ENCODE results near the gene CACNA1G.

The CACNA1G gene

DNA sequence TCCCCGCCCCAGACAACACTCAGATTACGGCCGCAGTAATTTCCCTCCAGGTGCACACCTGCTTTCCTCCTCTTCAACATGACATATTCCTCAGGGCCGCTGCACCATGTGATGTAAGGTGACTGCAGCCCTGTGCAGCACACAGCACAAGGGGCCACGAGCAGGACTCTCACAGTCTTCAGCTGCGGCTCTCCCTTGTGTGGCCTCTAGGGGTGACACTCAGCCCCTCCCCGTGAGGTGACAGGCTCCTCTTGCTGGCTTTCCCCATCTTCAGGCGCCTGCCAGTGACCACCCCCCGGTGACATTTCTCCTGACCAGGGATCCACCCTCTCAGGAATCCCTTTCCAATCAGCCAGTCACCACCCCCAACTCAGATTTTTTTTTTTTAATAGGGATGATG, 42.8 kb downstream of the CACNA1G start:
- H3K27ac ChIP-seq (ENCODE audit: low read length) = no peak overlapping the region
- H3K9me3 ChIP-seq (ENCODE audit: insufficient read depth, low read length, severe bottlenecking) = no peaks in the 10 kb centered on the region
- no peaks in the 10 kb centered on the region for H3K4me1 ChIP-seq (ENCODE audit: insufficient read depth, low read length)
- no peak overlapping the region for H2AFZ ChIP-seq (ENCODE audit: low read depth, low read length)
- no peak overlapping the region for H3K4me3 ChIP-seq (ENCODE audit: low read depth in 1 of 2, low read length in 2 of 2)
- no peaks in the 10 kb centered on the region for H3K79me2 ChIP-seq (ENCODE audit: insufficient read depth, low read length)
- no peak overlapping the region for H3K4me2 ChIP-seq (ENCODE audit: insufficient read depth, low read length)
- H4K20me1 ChIP-seq (ENCODE audit: insufficient read depth, low read length) = no peaks in the 10 kb centered on the region
- no peak for TF ChIP-seq EZH2 (IDR thresholded peaks at IDR 0.05; ENCODE audit: borderline replicate concordance, low read depth, low read length, severe bottlenecking)
- TF ChIP-seq, protein P1, sequence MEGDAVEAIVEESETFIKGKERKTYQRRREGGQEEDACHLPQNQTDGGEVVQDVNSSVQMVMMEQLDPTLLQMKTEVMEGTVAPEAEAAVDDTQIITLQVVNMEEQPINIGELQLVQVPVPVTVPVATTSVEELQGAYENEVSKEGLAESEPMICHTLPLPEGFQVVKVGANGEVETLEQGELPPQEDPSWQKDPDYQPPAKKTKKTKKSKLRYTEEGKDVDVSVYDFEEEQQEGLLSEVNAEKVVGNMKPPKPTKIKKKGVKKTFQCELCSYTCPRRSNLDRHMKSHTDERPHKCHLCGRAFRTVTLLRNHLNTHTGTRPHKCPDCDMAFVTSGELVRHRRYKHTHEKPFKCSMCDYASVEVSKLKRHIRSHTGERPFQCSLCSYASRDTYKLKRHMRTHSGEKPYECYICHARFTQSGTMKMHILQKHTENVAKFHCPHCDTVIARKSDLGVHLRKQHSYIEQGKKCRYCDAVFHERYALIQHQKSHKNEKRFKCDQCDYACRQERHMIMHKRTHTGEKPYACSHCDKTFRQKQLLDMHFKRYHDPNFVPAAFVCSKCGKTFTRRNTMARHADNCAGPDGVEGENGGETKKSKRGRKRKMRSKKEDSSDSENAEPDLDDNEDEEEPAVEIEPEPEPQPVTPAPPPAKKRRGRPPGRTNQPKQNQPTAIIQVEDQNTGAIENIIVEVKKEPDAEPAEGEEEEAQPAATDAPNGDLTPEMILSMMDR (IDR thresholded peaks at IDR 0.05; ENCODE audit: borderline replicate concordance, extremely low read depth, low read length, poor library complexity, severe bottlenecking) = peak; percentile 38
- peaks cover 3% of the 10 kb centered on the region for H3K27me3 ChIP-seq (ENCODE audit: insufficient read depth, low read length, poor library complexity)
- H3K36me3 ChIP-seq (ENCODE audit: insufficient read depth, low read length) = no peaks in the 10 kb centered on the region
- H3K9ac ChIP-seq (ENCODE audit: low read depth, low read length) = no peak overlapping the region
- no peak for DNase-seq
- peak; percentile 63; the same call in 1 of the 3 replicates for ATAC-seq (ENCODE audit: insufficient read depth, low read depth)

DNA sequence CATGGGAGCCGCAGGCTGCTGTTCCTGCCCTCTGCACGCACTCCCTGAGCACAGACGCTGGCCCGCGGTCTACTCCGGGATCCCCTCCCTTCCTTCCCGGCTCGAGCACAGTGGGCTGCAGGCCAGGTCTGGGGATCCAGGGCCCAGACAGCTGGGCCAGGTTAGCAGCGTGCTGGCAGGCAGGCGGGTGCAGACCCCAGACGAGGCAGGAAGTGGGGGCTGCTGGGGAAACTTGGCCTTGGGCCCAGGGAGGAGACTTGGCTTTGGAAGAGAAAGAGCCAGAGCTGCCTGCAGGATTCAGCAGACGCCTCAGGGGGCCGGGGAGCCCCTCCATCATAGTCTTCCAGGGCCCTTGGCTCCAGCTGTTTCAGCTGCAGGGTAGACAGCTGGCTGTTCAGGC, 44.0 kb downstream of the CACNA1G start:
- Histone ChIP-seq H3K27me3 (ENCODE audit: insufficient read depth, low read length, poor library complexity) (peaks cover 12% of the 10 kb centered on the region), H3K27ac (ENCODE audit: low read length) (no peak overlapping the region), H3K9me3 (ENCODE audit: insufficient read depth, low read length, severe bottlenecking) (no peaks in the 10 kb centered on the region), H3K9ac (ENCODE audit: low read depth, low read length) (no peak overlapping the region), H2AFZ (ENCODE audit: low read depth, low read length) (no peak overlapping the region), H3K4me2 (ENCODE audit: insufficient read depth, low read length) (no peak overlapping the region), H3K79me2 (ENCODE audit: insufficient read depth, low read length) (no peaks in the 10 kb centered on the region), H3K36me3 (ENCODE audit: insufficient read depth, low read length) (no peaks in the 10 kb centered on the region), H3K4me1 (ENCODE audit: insufficient read depth, low read length) (no peaks in the 10 kb centered on the region), H4K20me1 (ENCODE audit: insufficient read depth, low read length) (no peaks in the 10 kb centered on the region), H3K4me3 (ENCODE audit: low read depth in 1 of 2, low read length in 2 of 2) (no peak overlapping the region)
- peak; percentile 33 for DNase-seq
- ATAC-seq (ENCODE audit: insufficient read depth, low read depth) = peak; percentile 68
- no peak for TF ChIP-seq EZH2 (IDR thresholded peaks at IDR 0.05; ENCODE audit: borderline replicate concordance, low read depth, low read length, severe bottlenecking)
- TF ChIP-seq, protein P1 (IDR thresholded peaks at IDR 0.05; ENCODE audit: borderline replicate concordance, extremely low read depth, low read length, poor library complexity, severe bottlenecking) = no peak

DNA sequence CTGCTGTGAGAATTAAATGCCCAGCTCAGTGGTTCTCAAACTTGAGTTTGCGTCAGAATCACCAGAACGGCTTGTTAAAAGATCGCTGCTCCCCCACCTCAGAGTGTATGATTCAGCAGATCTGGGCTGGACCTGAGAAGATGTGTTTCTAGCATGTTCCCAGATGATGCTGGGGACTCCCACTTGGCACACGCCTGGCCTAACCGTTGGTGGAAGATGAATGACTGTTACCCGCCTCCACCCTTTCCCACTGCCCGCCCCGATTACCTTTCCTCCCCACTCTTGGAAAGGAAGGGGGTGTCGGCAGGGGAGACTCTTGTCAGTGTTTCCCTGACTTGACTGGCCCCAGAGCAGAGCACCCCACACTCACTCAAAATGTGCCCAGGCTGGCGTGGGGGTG, 44.9 kb downstream of the CACNA1G start:
- H3K27ac ChIP-seq (ENCODE audit: low read length) = no peak overlapping the region
- H3K27me3 ChIP-seq (ENCODE audit: insufficient read depth, low read length, poor library complexity) = peaks cover 13% of the 10 kb centered on the region
- no peaks in the 10 kb centered on the region for H3K4me1 ChIP-seq (ENCODE audit: insufficient read depth, low read length)
- no peaks in the 10 kb centered on the region for H4K20me1 ChIP-seq (ENCODE audit: insufficient read depth, low read length)
- no peak overlapping the region for H3K4me3 ChIP-seq (ENCODE audit: low read depth in 1 of 2, low read length in 2 of 2)
- H3K4me2 ChIP-seq (ENCODE audit: insufficient read depth, low read length) = no peak overlapping the region
- no peaks in the 10 kb centered on the region for H3K9me3 ChIP-seq (ENCODE audit: insufficient read depth, low read length, severe bottlenecking)
- no peak for ATAC-seq (ENCODE audit: insufficient read depth, low read depth)
- no peak overlapping the region for H2AFZ ChIP-seq (ENCODE audit: low read depth, low read length)
- no peak for DNase-seq
- no peak for TF ChIP-seq EZH2 (IDR thresholded peaks at IDR 0.05; ENCODE audit: borderline replicate concordance, low read depth, low read length, severe bottlenecking)
- TF ChIP-seq, protein P1 (IDR thresholded peaks at IDR 0.05; ENCODE audit: borderline replicate concordance, extremely low read depth, low read length, poor library complexity, severe bottlenecking) = no peak
- H3K36me3 ChIP-seq (ENCODE audit: insufficient read depth, low read length) = no peaks in the 10 kb centered on the region
- no peaks in the 10 kb centered on the region for H3K79me2 ChIP-seq (ENCODE audit: insufficient read depth, low read length)
- H3K9ac ChIP-seq (ENCODE audit: low read depth, low read length) = no peak overlapping the region
